GM19452 (cell line): ENCODE results near the gene RDX.
"Not testable (repeated sequence)": the region's sequence is repeated elsewhere in the genome, so short reads cannot be mapped to it uniquely, and the experiment has no call there.

ENCODE experiments used
- ATAC-seq: cut with Tn5 transposase; IDR thresholded peaks from one replicate; pipeline ENCODE4 v1.9.1; 2021; ENCODE audit not compliant: unreplicated experiment

The RDX gene

GRCh38 chr11:110296226-110297075, at the start of gene RDX:
TSS of gene RDX (minus strand) at chr11:110296614. CDS start at chr11:110279692, 16,922 bp downstream.
- ATAC-seq = peak; percentile 77

DNA sequence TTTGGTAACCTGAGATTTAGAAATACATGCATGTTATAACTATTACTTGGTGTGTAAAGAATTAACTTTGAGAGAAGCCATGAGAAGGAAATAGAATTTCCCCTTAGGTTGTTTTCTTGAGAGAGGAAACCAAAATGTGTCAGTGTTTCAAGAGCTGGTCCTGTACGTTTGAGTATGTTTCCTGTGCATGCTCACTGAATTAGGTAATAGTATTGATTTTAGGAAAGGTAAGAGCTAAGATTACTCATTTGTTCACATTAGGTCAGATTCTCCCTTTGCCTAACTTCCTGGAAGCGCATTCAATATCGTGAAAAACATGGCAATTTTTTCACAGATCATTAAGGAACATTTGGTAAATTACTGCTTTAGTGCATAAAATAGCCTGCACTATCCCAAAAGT, 49.3 kb upstream of the RDX start:
- peak; percentile 44 for ATAC-seq

DNA sequence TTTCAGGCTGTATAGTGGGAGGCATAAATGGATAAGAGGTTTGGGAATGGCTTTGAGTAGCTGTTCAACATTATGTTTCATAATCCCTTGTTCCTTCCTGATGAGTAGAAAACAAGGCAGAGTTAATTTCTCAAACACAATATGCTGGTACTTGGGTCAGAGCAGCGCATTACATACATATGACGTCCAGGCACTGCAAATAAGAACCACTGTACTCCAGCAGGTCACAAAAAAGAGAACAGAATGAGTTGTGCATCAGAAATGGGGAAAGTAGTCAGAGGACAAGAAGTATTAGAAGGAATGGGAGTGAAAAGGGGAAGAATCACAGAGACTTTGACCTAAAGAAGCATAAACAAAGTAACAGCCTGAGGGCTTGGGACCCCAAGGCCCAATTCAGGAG, 44.0 kb upstream of the RDX start:
- no peak for ATAC-seq

GRCh38 chr11:110339456-110340250, 43.2 kb upstream of the RDX start:
- ATAC-seq = no peak

GRCh38 chr11:110338684-110339083, 42.3 kb upstream of the RDX start:
- ATAC-seq = no peak

- no peak for ATAC-seq
Observed at GRCh38 chr11:110337570-110338193, 41.3 kb upstream of the RDX start.

DNA sequence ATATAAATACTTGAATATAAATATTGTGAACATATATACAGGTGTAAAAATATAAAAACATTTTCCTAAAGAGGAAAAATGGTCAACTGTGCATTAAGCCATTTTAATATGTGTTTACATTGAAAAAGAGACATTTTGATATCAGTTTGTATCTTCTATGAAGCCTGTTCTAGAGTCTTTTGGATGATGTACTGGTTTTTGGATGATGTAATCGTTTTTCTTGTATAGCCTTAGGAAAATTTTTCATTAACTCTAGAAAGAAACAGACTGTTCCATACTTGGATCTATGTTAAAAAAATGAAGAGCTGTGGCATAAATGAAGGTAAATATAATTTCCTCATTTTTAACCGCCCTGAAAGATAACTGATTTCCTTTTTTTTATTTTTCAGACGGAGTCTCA, 39.6 kb upstream of the RDX start:
- ATAC-seq = no peak

DNA sequence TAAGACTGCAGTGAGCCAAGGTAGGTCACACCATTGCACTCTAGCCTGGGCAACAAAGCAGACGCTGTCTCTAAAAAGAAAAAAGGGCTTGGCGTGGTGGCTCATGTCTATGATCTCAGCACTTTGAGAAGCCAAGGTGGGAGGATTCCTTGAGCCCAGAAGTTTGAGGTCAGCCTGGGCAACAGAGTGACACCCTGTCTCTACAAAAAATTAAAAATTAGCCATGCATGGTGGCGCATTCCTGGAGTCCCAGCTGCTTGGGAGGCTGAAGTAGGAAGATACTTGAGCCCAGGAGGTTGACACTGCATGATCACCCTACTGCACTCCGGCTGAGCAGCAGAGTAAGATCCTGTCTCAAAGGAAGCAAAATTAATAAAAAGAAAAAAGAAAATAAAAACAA, 38.9 kb upstream of the RDX start:
- no peak for ATAC-seq

DNA sequence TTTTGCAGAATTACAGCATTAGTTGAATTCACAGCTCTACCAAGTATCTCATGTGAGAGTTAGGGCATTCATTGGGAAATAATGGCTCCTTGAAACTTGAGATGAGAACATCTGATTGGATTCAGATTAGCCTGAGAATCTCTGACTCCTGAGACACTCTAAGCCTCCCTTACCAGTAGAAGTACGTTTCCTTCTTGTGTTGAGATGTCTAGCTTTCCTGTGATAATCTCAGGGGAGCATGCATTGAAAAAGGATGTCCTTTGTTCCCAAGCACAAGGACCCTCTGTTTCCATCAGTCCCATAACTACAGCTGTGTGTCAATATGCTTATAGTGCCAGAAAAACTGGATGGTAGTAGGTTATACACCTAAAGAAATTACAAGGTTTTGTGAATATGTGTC, 35.2 kb upstream of the RDX start:
- ATAC-seq = no peak

- no peak for ATAC-seq
Observed at GRCh38 chr11:110329445-110329844, 33.0 kb upstream of the RDX start.

- ATAC-seq = no peak
Observed at GRCh38 chr11:110327508-110327907, 31.1 kb upstream of the RDX start.

DNA sequence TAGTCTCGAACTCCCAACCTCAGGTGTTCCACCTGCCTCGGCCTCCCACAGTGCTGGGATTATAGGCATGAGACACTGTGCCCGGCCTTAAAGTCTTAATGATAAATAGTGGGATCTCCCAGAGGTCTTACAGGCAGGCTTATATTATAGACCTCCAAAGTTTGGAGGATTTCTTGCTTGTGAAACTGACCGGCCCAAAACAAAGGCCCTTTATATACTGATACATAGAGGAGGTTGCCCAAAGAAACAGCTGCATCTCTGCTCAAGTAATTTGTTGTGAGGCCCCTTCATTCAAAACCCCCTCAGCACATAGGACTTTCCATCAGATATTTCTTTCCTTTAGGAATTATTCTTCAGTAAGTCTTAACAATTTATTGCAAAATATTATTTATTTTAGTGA, 27.4 kb upstream of the RDX start:
- no peak for ATAC-seq

GRCh38 chr11:110319501-110319900, 23.1 kb upstream of the RDX start:
- no peak for ATAC-seq

DNA sequence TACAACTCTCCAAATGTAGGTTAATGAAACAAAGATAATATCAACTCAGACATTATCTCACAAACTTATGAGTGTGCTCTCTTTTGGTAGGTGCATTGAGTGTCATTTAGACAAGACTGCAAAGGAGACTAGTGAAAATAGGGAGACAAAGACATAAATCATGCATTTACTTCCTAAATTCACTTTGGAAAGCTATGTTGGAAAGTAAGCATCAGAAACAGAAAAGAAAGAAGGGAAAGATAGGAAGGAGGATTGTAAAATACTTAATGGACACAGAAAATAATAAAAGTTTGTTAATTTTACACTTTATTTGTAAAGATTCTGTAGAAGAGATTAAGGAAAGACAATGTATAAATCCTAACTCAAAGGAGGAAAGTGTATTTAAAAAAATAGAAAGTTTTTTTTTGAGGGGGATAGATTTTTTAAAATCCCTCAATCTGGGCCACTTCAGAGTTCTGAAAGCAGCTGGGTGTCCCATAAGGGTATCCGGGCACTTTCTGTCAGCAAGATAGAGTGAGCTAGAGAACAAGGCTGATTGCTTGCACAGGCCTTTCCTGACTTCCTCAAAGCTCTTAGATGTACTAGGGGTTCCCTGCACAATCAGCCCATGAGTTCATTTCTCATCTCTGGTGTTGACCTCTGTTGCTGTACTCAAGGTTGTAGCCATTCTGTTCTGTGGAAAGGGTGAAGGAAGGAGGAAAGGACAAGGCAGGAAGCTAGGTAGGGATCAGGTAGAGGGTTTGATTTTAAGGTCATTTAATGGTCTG, 22.4 kb upstream of the RDX start:
- ATAC-seq = no peak

- no peak for ATAC-seq
Observed at GRCh38 chr11:110317516-110317932, 21.1 kb upstream of the RDX start.

- ATAC-seq = no peak
Observed at GRCh38 chr11:110314366-110315095, 18.1 kb upstream of the RDX start.

GRCh38 chr11:110312670-110313069, 16.3 kb upstream of the RDX start:
- no peak for ATAC-seq

DNA sequence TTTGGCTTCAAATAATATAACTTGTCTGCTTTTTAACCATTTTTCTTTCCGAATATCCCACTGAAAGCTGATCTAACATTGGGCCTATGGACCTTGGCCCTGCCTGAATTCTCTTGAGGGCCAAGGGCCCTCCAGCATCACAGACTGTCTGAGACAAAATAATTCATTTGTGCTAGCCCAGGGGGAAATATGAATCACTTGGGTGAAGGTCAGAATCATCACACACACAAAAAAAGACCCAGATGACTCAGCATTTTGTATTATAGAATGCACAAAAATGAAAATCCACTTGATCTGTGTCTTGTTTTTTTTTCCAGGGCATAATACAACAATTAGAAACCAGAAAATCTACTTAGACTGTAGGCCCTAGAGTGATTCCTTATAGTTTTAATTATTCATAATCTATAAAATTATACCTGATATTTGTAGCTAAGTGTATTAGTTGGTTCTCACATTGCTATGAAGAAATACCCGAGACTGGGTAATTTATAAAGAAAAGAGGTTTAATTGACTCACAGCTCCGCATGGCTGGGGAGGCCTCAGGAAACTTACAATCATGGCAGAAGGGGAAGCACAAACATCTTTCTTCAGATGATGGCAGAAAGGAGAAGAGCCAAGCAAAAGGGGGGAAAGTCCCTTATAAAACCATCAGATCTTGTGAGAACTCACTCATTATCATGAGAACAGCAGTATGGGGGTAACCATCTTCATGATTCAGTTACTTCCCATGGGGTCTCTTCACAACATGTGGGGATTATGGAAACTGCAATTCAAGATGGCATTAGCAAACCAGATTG, 15.6 kb upstream of the RDX start:
- no peak for ATAC-seq

GRCh38 chr11:110308071-110308470, 11.7 kb upstream of the RDX start:
- ATAC-seq = no peak

DNA sequence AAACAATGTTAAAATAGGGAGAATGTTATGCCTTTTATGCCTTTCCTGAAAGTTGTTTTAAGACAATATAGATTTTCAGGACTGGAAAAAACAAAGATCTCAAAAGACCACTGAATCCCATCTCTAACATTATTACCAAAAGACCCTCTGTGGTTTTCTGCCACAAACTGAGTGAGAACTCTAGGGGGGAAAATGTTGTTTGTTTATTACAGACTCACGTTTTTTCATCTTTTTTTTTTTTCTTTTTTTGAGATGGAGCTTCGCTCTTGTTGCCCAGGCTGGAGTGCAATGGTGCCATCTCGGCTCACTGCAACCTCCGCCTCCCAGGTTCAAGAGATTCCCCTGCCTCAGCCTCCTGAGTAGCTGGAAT, 9.6 kb upstream of the RDX start:
- not testable (repeated sequence) for ATAC-seq
